Measurements from ENCODE around the gene ATXN1L. TPM values are rescaled to one million over a fixed set of nuclear protein-coding genes. Genes with fewer than 3 reads are reported as not detected.

The ATXN1L gene
- total and polyA plus RNA-seq, 2 donors (not counting 1 experiment from before 2014, with no cell fraction given): 21.3 to 39.5 TPM

- TF ChIP-seq CTCF (IDR thresholded peaks at IDR 0.05): no peak
- TF ChIP-seq EZH2 (IDR thresholded peaks at IDR 0.05; ENCODE audit: borderline replicate concordance, insufficient read depth, low read depth, low read length, poor library complexity, severe bottlenecking): no peak
- Mint-ChIP-seq H3K9me3 (ENCODE audit: insufficient read depth) (no peaks in the 10 kb centered on the region), H3K27ac (peak overlapping the region; percentile 98), H3K4me1 (peaks cover 52% of the 10 kb centered on the region), H3K27me3 (no peaks in the 10 kb centered on the region), H3K4me3 (peak overlapping the region; percentile 92)
- ATAC-seq (ENCODE audit: low read depth) (no peak), DNase-seq (no peak)
- Histone ChIP-seq H3K4me3 (ENCODE audit: control extremely low read depth in 1 of 5, extremely low read depth in 1 of 5, insufficient read depth in 1 of 5, low read depth in 2 of 5, low read length in 4 of 5) (peak overlapping the region in 3 of 5 experiments; percentile 63 to 99 (median 98)), H3K9me3 (ENCODE audit: control extremely low read depth in 1 of 3, control insufficient read depth in 2 of 3, insufficient read depth in 1 of 3, low read length in 2 of 3) (no peaks in the 10 kb centered on the region), H3K27ac (ENCODE audit: low read length in 2 of 2) (no peak overlapping the region), H3K36me3 (replicated peaks in 1 of 2; ENCODE audit: control extremely low read depth in 1 of 2, control insufficient read depth in 1 of 2, extremely low read depth in 1 of 2, insufficient read depth in 2 of 2, low read length in 1 of 2) (peaks cover 0 to 42% of the 10 kb centered on the region in 2 experiments), H3K79me2 (ENCODE audit: control insufficient read depth, insufficient read depth, low read length) (peaks cover 57% of the 10 kb centered on the region), H3K4me2 (replicated peaks; ENCODE audit: low read depth, low read length, poor library complexity, severe bottlenecking) (peak overlapping the region; percentile 84), H3K4me1 (ENCODE audit: control insufficient read depth in 2 of 2, insufficient read depth in 2 of 2, low read length in 2 of 2) (peaks cover 24 to 46% of the 10 kb centered on the region in 2 donors), H4K20me1 (ENCODE audit: control insufficient read depth, insufficient read depth, low read length, poor library complexity, severe bottlenecking) (no peaks in the 10 kb centered on the region), H3K9ac (ENCODE audit: low read length) (peak overlapping the region; percentile 96), H2AFZ (ENCODE audit: insufficient read depth, low read depth, low read length, poor library complexity, severe bottlenecking) (no peak overlapping the region), H3K27me3 (replicated peaks in 1 of 4; ENCODE audit: control extremely low read depth in 1 of 4, control insufficient read depth in 3 of 4, insufficient read depth in 4 of 4, low read length in 3 of 4) (no peaks in the 10 kb centered on the region)
- intact Hi-C loops (cut with micrococcal nuclease): loop anchor here (2.0 kb wide), 1 partner anchor 48 kb away; the partner anchor contains the start of gene IST1
- 33% methylated on average over 1 of the region's 3 CpGs for WGBS (ENCODE audit: insufficient coverage)
- POLR2A ChIA-PET: interaction anchor here (1.1 to 2.8 kb wide), 2 partner anchors 36 to 38 kb away, joined by 5 to 13 read pairs; partner anchors contain the start of gene AP1G1
- CTCF ChIA-PET: interaction anchor here (0.6 to 1.3 kb wide), 4 partner anchors 35 to 117 kb away, joined by 4 to 5 read pairs (median 4); partner anchors contain the start of gene AP1G1
Observed at GRCh38 chr16:71847096-71847495, 1.3 kb downstream of the ATXN1L start.

GRCh38 chr16:71848622-71849021, 2.8 kb downstream of the ATXN1L start:
- Mint-ChIP-seq H3K9me3 (ENCODE audit: insufficient read depth) (no peaks in the 10 kb centered on the region), H3K27me3 (no peaks in the 10 kb centered on the region), H3K4me3 (no peak overlapping the region), H3K4me1 (peaks cover 56% of the 10 kb centered on the region), H3K27ac (no peak overlapping the region)
- Histone ChIP-seq H3K36me3 (replicated peaks in 1 of 2; ENCODE audit: control extremely low read depth in 1 of 2, control insufficient read depth in 1 of 2, extremely low read depth in 1 of 2, insufficient read depth in 2 of 2, low read length in 1 of 2) (peaks cover 0 to 42% of the 10 kb centered on the region in 2 experiments), H3K9me3 (ENCODE audit: control extremely low read depth in 1 of 3, control insufficient read depth in 2 of 3, insufficient read depth in 1 of 3, low read length in 2 of 3) (no peaks in the 10 kb centered on the region), H4K20me1 (ENCODE audit: control insufficient read depth, insufficient read depth, low read length, poor library complexity, severe bottlenecking) (no peaks in the 10 kb centered on the region), H3K4me2 (replicated peaks; ENCODE audit: low read depth, low read length, poor library complexity, severe bottlenecking) (no peak overlapping the region), H3K4me1 (ENCODE audit: control insufficient read depth in 2 of 2, insufficient read depth in 2 of 2, low read length in 2 of 2) (peaks cover 23 to 46% of the 10 kb centered on the region in 2 donors), H3K79me2 (ENCODE audit: control insufficient read depth, insufficient read depth, low read length) (peaks cover 71% of the 10 kb centered on the region), H3K4me3 (ENCODE audit: control extremely low read depth in 1 of 5, extremely low read depth in 1 of 5, insufficient read depth in 1 of 5, low read depth in 2 of 5, low read length in 4 of 5) (no peak overlapping the region), H3K27ac (ENCODE audit: low read length in 2 of 2) (no peak overlapping the region), H3K27me3 (replicated peaks in 1 of 4; ENCODE audit: control extremely low read depth in 1 of 4, control insufficient read depth in 3 of 4, insufficient read depth in 4 of 4, low read length in 3 of 4) (no peaks in the 10 kb centered on the region), H2AFZ (ENCODE audit: insufficient read depth, low read depth, low read length, poor library complexity, severe bottlenecking) (no peak overlapping the region), H3K9ac (ENCODE audit: low read length) (no peak overlapping the region)
- POLR2A ChIA-PET: no interaction called here
- intact Hi-C loops (cut with micrococcal nuclease): no loop called here
- no peak for DNase-seq
- ATAC-seq (ENCODE audit: low read depth): no peak
- CTCF ChIA-PET: interaction anchor here (3.2 kb wide), 1 partner anchor 34 kb away, joined by 11 read pairs; no protein-coding TSS in a partner anchor
- WGBS (ENCODE audit: insufficient coverage): 78% methylated on average over 4 of the region's 6 CpGs
- TF ChIP-seq CTCF (IDR thresholded peaks at IDR 0.05): no peak
- TF ChIP-seq EZH2 (IDR thresholded peaks at IDR 0.05; ENCODE audit: borderline replicate concordance, insufficient read depth, low read depth, low read length, poor library complexity, severe bottlenecking): no peak

Data from B cell (primary cell).